SK-N-SH treated with all-trans-retinoic acid at 6 μM for 48 hours (cell line): ENCODE results near the gene FAM114A1.

Experiments used
- GLIS3 ChIP-seq: fragments of 250-450 bp; sonication (Bioruptor Pico); IDR thresholded peaks from 2 replicates; pipeline ENCODE4 v1.5.0; 2020; ENCODE audit warnings: mild to moderate bottlenecking, moderate library complexity
- PPARA ChIP-seq: fragments of 250-450 bp; sonication (Bioruptor Pico); IDR thresholded peaks from 2 replicates; pipeline ENCODE4 v1.5.0; 2020; ENCODE audit warnings: mild to moderate bottlenecking, borderline replicate concordance
- RARB ChIP-seq: fragments of 250-450 bp; sonication (Bioruptor Pico); IDR thresholded peaks from 2 replicates; pipeline ENCODE4 v1.8.0; 2021; ENCODE audit warnings: mild to moderate bottlenecking, moderate library complexity
- TCF4 ChIP-seq: fragments of 250-450 bp; sonication (Bioruptor Pico); IDR thresholded peaks from 2 replicates; pipeline ENCODE4 v1.8.0; 2021; ENCODE audit warnings: mild to moderate bottlenecking, moderate library complexity, borderline replicate concordance
- ZFP3 ChIP-seq: fragments of 250-450 bp; sonication (Bioruptor Pico); IDR thresholded peaks from 2 replicates; pipeline ENCODE4 v1.5.0; 2020; ENCODE audit warnings: mild to moderate bottlenecking, moderate library complexity
- TF ChIP-seq, protein P1 (sequence below): fragments of 250-450 bp; sonication (Bioruptor Pico); IDR thresholded peaks from 2 replicates; pipeline ENCODE4 v1.5.1; 2020; ENCODE audit warnings: low read depth, mild to moderate bottlenecking, moderate library complexity
- TF ChIP-seq, protein P2 (sequence below): fragments of 250-450 bp; sonication (Bioruptor Pico); IDR thresholded peaks from 2 replicates; pipeline ENCODE4 v1.8.0; 2020; ENCODE audit warnings: mild to moderate bottlenecking, moderate library complexity, borderline replicate concordance

DNA sequence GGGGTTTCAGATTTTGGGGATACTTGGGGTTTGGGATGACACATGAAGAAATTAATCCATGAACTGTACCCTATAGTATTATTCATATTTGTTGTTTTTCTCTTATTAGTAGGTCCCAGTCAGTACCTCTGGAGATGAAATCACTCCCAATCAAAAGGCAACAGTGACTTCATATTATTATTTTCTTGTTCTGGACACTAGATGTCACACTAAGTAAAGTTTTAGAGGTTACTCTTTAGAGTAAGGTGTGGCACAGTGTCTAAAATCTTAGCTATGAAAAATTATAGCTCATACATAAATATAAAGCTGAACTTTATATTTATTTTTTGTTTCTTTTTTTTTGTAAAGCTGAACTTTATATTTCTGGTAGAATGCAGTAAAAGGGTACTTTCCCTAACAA is 35.1 kb downstream of the FAM114A1 start:
- TF ChIP-seq, protein P1, sequence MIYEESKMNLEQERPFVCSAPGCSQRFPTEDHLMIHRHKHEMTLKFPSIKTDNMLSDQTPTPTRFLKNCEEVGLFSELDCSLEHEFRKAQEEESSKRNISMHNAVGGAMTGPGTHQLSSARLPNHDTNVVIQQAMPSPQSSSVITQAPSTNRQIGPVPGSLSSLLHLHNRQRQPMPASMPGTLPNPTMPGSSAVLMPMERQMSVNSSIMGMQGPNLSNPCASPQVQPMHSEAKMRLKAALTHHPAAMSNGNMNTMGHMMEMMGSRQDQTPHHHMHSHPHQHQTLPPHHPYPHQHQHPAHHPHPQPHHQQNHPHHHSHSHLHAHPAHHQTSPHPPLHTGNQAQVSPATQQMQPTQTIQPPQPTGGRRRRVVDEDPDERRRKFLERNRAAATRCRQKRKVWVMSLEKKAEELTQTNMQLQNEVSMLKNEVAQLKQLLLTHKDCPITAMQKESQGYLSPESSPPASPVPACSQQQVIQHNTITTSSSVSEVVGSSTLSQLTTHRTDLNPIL (CRISPR knock-in tag) = no peak
- TF ChIP-seq, protein P2, sequence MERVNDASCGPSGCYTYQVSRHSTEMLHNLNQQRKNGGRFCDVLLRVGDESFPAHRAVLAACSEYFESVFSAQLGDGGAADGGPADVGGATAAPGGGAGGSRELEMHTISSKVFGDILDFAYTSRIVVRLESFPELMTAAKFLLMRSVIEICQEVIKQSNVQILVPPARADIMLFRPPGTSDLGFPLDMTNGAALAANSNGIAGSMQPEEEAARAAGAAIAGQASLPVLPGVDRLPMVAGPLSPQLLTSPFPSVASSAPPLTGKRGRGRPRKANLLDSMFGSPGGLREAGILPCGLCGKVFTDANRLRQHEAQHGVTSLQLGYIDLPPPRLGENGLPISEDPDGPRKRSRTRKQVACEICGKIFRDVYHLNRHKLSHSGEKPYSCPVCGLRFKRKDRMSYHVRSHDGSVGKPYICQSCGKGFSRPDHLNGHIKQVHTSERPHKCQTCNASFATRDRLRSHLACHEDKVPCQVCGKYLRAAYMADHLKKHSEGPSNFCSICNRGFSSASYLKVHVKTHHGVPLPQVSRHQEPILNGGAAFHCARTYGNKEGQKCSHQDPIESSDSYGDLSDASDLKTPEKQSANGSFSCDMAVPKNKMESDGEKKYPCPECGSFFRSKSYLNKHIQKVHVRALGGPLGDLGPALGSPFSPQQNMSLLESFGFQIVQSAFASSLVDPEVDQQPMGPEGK = no peak
- no peak for TF ChIP-seq TCF4 (CRISPR knock-in tag)
- TF ChIP-seq GLIS3 (CRISPR knock-in tag) = no peak
- TF ChIP-seq ZFP3 = no peak
- TF ChIP-seq PPARA (CRISPR knock-in tag) = no peak
- TF ChIP-seq RARB = no peak
